NCI-H1436 (cell line): ENCODE measurements around the gene WDR27.
"Not testable (repeated sequence)": the region's sequence is repeated elsewhere in the genome, so short reads cannot be mapped to it uniquely, and the experiment has no call there.

Experiments used
- DNase-seq: peaks from one replicate; lab custom pipeline; 2025; lab: John Stamatoyannopoulos, UW

WDR27 gene

GRCh38 chr6:169660751-169661390 is 41.0 kb downstream of the WDR27 start:
- no peak for DNase-seq

DNA sequence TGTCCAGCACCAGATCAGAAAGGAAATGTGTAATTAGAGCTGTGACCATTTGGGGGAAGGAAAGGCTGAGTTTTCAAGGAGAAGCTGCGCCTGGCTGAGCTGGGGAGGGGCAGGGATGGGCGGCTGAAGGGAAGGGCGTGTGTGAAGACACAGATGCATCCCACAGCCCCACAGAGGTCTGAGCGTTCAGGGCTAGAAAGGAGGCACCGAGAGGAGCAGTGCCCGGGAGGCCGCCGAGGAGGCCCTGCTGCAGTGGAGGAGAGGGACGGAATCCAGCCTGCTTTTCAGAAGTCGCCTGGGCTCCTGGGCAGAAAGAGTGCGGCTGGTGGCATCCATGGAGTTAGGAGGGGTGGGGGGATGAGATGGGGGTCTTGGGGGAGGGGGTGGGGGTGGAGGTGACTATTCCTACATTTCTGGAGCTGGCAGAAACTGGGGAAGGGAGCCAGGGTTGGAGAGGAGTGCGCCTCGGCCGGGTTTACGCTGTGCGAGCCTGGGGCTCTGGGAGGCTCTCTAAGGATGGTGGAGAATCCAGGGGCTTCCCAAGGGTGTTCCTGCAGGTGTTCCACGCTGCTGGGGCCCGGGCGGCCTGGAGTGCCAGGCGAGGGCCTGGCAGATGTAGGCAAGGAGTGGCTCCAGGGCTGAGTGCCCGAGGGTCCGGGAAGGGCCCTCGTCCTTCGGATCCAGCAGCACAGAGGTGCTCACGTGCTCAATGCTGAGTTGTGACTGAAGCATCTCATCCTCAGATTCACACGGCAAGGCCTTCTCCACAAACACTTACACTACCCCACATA is 41.8 kb downstream of the WDR27 start:
- DNase-seq = no peak

- DNase-seq = no peak
These were observed 44.6 kb downstream of the WDR27 start for GRCh38 chr6:169657284-169657610.

DNA sequence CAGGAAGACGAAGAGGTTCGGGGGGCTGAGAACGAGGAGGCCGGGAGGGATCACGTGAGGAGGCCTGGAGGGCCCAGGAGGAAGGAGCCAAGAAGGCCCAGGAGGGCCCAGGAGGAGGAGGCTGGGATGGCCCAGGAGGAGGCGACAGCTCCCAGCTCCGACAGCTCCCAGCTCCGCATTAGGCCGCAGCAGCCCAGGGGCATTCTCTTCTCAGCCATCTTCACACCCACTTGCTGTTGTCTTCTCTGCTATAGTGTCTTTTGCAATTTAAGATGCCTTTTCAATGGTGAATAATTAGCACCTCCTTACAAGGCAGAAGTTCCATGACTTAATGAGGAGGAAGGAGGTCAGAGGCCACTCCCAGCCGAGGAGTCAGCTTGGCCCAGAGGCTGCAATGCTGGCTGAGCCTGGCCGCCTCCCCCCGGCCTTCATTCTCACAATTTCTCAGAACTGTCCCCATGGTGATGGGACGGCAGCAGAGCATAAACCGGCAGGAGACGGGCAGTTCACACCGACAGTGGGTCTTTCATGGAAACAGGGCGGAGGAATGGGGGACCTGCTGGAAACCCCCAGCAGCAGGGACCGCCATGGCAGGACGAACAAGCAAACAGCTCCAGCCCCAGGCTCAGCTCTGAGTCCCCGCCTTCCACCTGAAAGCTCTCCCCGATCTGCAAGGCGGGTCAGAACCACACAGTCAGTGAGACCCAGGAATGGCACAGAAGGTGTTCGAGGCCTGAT is 45.1 kb downstream of the WDR27 start:
- no peak for DNase-seq

DNA sequence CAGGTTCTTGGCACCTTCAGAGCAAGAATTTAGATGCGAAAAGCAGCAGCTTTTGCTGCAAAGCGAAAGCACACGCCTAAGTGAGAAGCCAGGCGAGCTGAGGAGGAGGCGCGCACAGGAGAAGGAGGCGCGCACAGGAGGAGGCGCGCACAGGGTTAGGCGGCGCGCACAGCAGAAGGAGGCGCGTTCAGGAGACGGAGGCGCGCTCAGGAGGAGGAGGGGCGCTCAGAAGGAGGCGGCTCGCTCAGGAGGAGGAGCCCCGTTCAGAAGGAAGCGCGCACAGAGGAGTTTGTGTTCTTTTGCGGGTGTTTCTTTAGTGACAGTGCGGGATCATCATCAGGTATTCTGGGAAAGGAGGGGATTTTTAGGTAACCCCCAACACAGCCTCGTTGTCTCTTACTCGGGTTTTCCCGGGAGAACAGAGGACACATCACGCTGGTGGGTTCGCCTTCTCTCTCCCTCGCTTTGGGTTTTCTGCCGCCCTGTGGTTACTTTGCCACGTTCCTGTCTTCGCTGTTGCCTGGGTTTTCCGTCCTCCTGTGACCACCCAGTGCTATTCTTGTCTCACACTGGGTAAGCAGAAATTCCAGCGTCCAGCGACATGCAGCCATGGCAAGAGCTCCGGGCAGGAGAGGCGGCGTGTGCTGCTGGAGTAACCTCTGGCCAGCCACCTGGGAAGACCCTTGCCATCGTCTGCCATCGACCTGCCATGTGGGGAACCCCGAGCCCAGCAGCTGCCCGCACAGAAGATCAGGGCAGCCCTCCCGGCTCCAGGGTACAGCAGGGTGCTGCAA is 47.0 kb downstream of the WDR27 start:
- peak; percentile 63 for DNase-seq

DNA sequence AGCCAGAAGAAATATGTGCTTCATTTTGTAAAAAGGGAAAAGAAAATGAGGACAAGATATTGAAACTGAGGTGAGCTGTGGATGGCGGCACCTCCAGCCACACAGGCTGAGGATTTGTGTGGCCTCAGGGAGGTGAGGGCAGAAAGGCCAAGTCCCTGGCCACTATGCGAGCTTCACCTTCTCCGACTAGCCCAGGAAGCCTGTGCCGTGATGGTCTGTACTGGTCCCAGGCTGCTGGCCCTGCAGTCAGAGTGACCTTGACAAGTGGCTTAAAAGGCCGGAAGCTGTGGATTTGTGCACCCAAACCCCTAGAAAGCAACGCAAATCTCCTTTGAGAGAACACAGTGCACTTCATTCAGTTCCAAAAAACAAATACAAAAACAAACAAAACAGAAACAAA is 48.1 kb downstream of the WDR27 start:
- DNase-seq = no peak

DNA sequence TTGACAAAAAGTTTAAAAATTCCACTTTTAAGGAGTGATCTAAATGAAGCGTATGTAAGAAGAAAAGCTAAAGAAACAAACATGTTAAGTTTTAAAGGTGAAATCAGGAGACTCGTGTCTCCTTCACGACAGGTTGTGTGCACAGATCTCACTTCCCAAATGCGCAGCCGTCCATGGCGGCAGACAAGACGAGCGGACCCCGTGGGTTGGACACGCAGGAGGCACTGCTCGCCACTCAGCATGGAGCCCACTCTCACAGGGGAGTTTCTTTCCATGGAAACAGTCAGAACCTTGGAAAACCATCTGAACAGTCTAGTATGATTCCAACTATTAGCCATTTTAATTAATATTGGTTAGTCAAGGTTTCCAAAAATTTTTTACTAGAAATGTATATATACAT is 48.9 kb downstream of the WDR27 start:
- no peak for DNase-seq

- DNase-seq = no peak
These were observed 50.3 kb downstream of the WDR27 start for GRCh38 chr6:169651498-169651897.

- DNase-seq = no peak
These were observed 50.9 kb downstream of the WDR27 start for GRCh38 chr6:169650959-169651292.

- DNase-seq = no peak
These were observed 51.4 kb downstream of the WDR27 start for GRCh38 chr6:169650241-169650958.

- DNase-seq = no peak
These were observed 53.2 kb downstream of the WDR27 start for GRCh38 chr6:169648617-169649016.

GRCh38 chr6:169648092-169648491 is 53.7 kb downstream of the WDR27 start:
- DNase-seq = no peak

GRCh38 chr6:169647637-169648036 is 54.2 kb downstream of the WDR27 start:
- no peak for DNase-seq

DNA sequence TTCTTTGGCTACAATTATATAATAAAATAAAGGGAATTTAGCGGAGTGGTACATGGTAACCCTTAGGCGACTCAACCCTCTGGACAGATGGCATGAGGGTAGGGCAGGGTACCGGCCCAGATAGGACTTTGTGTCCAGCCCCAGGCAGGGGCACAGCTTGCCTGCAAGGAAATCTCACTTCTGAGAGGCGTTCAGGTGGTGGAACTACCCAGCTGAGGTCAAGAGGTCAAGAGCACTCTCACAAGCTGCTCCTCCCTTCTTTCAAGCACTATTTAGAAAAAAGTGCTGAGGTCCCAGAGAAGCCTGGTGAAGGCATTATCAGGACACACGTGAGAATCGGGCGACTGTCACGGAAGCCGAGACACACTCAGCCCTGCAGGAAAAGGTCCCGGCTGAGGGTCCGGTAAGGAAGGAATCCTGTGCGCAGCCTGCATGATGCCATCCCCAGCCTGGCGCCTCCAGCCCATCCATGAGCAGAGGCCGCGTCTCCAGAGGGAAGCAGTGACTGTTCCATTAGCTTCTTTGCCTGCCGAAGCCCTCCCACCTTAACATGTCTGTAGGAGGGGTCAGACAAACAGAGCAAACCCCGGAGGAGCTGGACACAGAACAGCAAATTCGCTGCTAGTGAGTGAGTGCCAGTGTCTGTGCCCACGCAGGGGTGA is 54.8 kb downstream of the WDR27 start:
- DNase-seq = no peak

GRCh38 chr6:169645459-169645858 is 56.4 kb downstream of the WDR27 start:
- DNase-seq = not testable (repeated sequence)

GRCh38 chr6:169643521-169643920 is 58.3 kb downstream of the WDR27 start:
- DNase-seq = no peak

DNA sequence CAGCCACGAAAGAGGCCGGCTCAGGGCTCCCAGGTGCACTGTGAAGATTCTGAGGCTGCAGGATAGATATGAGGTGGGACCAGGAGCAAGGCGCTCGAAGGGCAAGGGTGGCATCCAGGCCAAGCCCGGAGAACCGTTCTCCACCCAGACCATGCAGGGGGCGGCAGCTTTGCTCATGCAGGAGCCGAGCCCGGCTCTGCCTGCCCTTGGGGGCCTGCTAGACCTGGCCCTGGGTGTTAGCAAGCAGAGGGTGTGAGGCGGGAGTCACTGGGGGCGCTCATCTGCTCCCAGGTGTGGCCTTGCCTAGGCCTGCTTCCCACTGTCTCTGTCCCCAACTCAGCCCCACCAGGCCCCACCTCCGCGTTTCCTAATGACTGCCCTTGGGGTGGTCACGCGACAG is 59.4 kb downstream of the WDR27 start:
- no peak for DNase-seq

DNA sequence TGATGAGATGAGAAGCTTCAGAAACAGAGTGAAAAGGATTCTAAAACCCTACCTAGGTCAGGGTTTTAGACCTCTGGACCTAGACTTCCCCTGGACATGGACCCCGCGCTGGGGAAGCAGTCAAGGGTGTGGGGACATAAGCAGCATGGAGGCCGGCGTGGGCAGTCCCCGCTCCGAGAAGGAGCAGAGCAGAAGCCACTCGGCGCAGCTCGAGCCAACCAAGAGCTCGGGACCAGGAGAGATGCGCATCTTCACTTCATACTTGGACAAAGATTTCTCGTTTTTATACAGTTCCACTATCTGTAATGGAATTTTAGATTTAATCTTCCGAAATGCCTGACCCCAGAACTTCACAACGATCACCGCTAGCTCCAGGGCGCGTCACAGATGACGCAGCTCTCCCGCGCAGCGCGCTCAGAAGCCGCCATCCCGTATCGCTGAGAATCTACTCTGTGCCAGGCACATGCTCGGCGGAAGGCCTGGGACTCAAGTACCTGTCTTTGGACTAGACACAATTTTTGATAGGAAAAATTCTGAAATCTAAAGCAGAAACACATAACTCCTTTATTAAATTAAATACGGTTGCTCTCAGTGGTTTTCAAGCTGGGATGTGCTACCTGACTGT is 60.3 kb downstream of the WDR27 start:
- DNase-seq = no peak

DNA sequence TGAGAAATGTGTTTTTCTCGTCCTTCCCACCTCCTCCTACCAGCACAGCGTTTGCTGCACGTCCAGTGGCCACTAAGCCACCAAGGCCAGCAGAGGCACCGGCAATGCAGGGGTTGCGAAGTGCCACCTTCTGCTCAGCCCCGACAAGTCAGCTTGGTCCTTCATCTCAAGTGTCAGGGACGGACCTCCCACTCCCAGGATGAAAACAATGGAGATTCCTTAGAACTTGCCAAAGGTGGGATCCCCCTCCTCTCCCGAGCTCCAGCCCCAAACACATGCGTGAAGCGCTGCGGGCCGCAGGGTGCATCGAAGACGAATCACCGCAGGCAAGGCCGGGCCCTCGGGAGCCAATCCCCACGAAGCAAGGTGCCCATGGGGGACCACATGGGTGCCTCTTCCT is 60.8 kb downstream of the WDR27 start:
- DNase-seq = no peak

GRCh38 chr6:169640351-169640852 is 61.4 kb downstream of the WDR27 start:
- no peak for DNase-seq
